GM19240 (cell line): Measurements from ENCODE around the gene AKAP13.
"Not testable (repeated sequence)": the region's sequence is repeated elsewhere in the genome, so short reads cannot be mapped to it uniquely, and the experiment has no call there.

Source experiments
- DNase-seq: peaks from one replicate; pipeline ENCODE4 v3.0.0; 2011; ENCODE audit warnings: low spot score; ENCODE audit not compliant: insufficient read length

Gene AKAP13

GRCh38 chr15:85786781-85787114 is 406.3 kb downstream of the AKAP13 start:
- DNase-seq: no peak

- no peak for DNase-seq
Observed at GRCh38 chr15:85788771-85789495, 408.5 kb downstream of the AKAP13 start.

- DNase-seq: no peak
Observed at GRCh38 chr15:85789496-85789875, 409.1 kb downstream of the AKAP13 start.

GRCh38 chr15:85792102-85792731 is 411.8 kb downstream of the AKAP13 start:
- no peak for DNase-seq

- no peak for DNase-seq
Observed at GRCh38 chr15:85792912-85793590, 412.6 kb downstream of the AKAP13 start.

- peak; percentile 25 for DNase-seq
Observed at GRCh38 chr15:85793641-85794597, 413.5 kb downstream of the AKAP13 start.

- DNase-seq: peak; percentile 97
Observed at GRCh38 chr15:85794598-85795336, 414.4 kb downstream of the AKAP13 start, which contains the start of gene KLHL25. TSS of gene KLHL25 (minus strand) at chr15:85794925. CDS start at chr15:85769810, 25,115 bp downstream.

- no peak for DNase-seq
Observed at GRCh38 chr15:85795337-85796305, 415.2 kb downstream of the AKAP13 start.

- DNase-seq: not testable (repeated sequence)
Observed at GRCh38 chr15:85796371-85796770, 416.0 kb downstream of the AKAP13 start.
